ENCODE data around the gene RNF31. TPM values are rescaled to one million over a fixed set of nuclear protein-coding genes. Genes with fewer than 3 reads are reported as not detected.

The RNF31 gene
- 10 to 100 TPM; 36.1 to 70.4 TPM for total RNA-seq

DNA sequence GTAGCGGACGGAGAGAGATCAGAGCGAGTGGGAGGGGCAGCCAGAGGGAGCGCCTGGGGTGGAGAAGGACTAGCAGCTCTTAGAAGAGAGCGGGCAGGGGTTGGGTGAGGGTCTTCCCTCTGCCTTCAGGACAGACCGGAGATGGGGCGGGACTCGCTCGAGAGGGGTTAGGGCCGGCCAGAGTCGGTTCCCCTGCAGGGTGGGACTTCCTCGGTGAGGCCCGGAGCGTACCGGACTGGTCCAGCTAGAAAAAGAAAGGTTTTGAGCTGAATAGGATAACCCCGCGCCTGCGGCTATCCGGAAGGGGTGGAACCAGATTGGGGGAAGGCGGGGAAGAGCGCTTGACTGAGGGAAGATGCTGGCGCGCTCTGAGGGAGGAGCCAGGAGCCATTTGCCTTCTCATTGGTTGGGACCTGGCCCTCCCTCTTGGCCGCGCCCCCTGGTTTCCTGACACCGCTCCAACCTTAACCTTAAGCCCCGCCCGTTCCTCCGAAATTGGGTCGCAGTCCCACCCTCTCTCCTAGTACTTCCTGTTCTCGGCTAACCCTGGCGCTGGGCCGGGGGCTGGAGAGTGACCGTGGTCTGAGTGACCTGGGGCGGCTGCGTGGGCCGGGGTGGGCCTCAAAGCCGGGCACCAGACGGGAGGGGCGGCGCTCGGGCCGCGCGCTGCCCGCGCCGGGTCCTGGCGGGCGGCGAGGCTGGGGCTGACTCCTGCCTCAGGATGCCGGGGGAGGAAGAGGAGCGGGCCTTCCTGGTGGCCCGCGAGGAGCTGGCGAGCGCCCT lies at the start of gene RNF31:
Gene RNF31, plus strand, starts transcription at position 521 of the 783 bp plus-strand sequence. Its CDS starts 201 bp downstream, at position 722.
- intact Hi-C loops (cut with DNase I): no loop called here
- H3K27me3 ChIP-seq: no peaks in the 10 kb centered on the region
- peaks cover 20% of the 10 kb centered on the region for H3K36me3 ChIP-seq
- TF ChIP-seq, protein P1, sequence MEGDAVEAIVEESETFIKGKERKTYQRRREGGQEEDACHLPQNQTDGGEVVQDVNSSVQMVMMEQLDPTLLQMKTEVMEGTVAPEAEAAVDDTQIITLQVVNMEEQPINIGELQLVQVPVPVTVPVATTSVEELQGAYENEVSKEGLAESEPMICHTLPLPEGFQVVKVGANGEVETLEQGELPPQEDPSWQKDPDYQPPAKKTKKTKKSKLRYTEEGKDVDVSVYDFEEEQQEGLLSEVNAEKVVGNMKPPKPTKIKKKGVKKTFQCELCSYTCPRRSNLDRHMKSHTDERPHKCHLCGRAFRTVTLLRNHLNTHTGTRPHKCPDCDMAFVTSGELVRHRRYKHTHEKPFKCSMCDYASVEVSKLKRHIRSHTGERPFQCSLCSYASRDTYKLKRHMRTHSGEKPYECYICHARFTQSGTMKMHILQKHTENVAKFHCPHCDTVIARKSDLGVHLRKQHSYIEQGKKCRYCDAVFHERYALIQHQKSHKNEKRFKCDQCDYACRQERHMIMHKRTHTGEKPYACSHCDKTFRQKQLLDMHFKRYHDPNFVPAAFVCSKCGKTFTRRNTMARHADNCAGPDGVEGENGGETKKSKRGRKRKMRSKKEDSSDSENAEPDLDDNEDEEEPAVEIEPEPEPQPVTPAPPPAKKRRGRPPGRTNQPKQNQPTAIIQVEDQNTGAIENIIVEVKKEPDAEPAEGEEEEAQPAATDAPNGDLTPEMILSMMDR (IDR thresholded peaks at IDR 0.05): no peak
- H3K27ac ChIP-seq: peak within 1 kb of the TSS; percentile 99
- DNase-seq: peak; percentile 99
- peak within 1 kb of the TSS; percentile 94 for H3K4me3 ChIP-seq
- peaks cover 20% of the 10 kb centered on the region for H3K4me1 ChIP-seq
- H3K9ac ChIP-seq (ENCODE audit: low read depth in 2 of 2, low read length in 2 of 2): peak within 1 kb of the TSS; percentile 95 to 97
- H3K9me3 ChIP-seq: no peaks in the 10 kb centered on the region

DNA sequence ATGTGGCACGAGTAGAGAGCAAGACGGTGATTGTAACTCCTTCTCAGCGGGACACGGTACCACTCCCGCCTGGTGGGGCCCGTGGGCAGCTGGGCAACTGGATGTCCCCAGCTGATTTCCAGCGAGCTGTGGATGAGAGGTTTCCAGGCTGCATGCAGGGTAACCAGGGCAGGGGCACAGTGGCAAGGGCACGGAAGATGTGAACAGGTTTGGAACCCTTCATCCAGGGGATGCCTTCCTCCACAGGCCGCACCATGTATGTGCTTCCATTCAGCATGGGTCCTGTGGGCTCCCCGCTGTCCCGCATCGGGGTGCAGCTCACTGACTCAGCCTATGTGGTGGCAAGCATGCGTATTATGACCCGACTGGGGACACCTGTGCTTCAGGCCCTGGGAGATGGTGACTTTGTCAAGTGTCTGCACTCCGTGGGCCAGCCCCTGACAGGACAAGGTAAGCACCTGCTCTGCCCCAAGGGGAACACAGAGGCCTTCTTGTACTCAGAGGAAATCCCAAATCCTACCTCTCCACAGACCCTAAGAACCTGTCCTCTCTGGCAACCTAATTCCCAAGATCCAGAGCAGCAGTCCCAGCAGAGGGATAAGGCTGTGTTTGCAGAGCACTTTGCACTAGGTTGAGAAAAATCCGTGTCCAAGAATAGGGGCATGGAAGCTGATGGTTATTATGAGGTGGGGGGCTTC lies 48.9 kb upstream of the RNF31 start:
- intact Hi-C loops (cut with DNase I): no loop called here
- Histone ChIP-seq H3K9ac (ENCODE audit: low read depth in 2 of 2, low read length in 2 of 2) (no peak overlapping the region), H3K27ac (no peak overlapping the region), H3K36me3 (peaks cover 10% of the 10 kb centered on the region), H3K27me3 (no peaks in the 10 kb centered on the region), H3K4me3 (no peak overlapping the region), H3K9me3 (no peaks in the 10 kb centered on the region), H3K4me1 (peaks cover 6% of the 10 kb centered on the region)
- DNase-seq: no peak
- TF ChIP-seq, protein P1 (IDR thresholded peaks at IDR 0.05): no peak

DNA sequence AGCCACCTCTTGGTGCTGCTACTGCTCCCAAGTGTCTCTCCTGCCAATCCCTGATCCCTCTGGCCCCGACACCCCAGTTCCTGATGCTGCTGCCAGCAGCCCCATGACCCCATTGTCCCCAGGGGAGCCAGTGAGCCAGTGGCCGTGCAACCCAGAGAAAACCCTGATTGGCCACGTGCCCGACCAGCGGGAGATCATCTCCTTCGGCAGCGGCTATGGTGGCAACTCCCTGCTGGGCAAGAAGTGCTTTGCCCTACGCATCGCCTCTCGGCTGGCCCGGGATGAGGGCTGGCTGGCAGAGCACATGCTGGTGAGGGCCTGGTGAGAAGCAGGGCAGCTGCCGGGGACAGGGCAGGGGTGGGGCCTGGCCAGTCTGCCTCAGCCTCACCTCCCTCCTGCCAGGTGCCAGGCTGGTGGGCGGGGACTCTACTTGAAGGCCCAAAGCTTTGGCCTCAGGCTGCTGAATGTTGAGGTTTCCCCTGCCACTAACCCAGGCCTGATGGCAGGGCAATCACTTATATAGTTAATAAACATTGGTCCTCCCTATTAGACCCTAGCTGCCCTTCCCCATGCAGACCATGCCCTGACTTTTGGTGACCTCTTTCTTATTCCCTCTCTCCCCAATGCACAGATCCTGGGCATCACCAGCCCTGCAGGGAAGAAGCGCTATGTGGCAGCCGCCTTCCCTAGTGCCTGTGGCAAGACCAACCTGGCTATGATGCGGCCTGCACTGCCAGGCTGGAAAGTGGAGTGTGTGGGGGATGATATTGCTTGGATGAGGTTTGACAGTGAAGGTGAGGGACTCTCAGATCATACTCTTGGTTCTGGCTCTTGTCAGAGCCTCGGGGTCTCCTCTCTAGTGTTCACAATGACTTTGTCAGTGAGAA lies 48.1 kb upstream of the RNF31 start:
- intact Hi-C loops (cut with DNase I): no loop called here
- Histone ChIP-seq H3K9ac (ENCODE audit: low read depth in 2 of 2, low read length in 2 of 2) (no peak overlapping the region), H3K36me3 (peaks cover 10% of the 10 kb centered on the region), H3K9me3 (no peaks in the 10 kb centered on the region), H3K27me3 (no peaks in the 10 kb centered on the region), H3K27ac (no peak overlapping the region), H3K4me3 (no peak overlapping the region), H3K4me1 (peaks cover 3% of the 10 kb centered on the region)
- TF ChIP-seq, protein P1 (IDR thresholded peaks at IDR 0.05): no peak
- no peak for DNase-seq

DNA sequence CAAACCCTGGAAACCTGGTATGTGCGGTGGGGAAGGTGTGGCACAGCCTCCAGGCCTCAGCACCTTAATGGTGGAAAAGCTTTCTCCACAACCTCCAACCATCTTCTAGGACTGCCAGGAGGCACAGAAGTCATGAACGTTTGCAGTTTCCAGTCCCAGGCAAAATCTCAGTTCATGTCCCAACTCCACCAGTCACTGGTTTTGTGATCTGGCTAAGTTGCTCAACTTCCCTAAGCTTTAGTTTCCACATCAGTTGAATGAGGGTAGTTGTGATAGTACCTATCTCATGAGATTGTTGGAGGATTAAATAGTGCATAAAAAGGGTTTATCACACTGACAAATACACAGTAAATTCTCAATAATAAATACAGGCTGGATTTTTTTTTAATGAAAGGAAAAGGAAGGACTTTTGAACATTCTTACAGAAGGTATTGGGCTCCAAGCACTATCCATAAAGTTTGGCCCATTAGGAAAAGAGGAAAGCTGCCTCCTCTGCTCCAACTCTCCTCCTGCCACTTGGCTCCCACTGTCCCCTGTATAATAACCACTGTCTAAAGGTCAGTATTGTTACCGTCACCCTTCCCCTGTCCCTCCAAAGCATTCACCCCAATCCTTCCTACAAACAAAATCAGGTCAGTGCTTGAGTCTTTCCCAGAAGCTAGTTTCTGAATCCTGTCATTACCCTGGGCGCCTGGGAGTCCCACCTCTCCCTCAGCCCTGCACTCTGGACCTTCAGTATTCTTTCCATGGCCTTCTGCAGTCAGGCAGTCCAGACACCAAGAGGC lies 46.9 kb upstream of the RNF31 start:
- H3K9me3 ChIP-seq: no peaks in the 10 kb centered on the region
- no peaks in the 10 kb centered on the region for H3K27me3 ChIP-seq
- H3K9ac ChIP-seq (ENCODE audit: low read depth in 2 of 2, low read length in 2 of 2): no peak overlapping the region
- H3K4me1 ChIP-seq: peaks cover 3% of the 10 kb centered on the region
- no peak for DNase-seq
- peaks cover 10% of the 10 kb centered on the region for H3K36me3 ChIP-seq
- H3K4me3 ChIP-seq: no peak overlapping the region
- TF ChIP-seq, protein P1 (IDR thresholded peaks at IDR 0.05): no peak
- no peak overlapping the region for H3K27ac ChIP-seq
- intact Hi-C loops (cut with DNase I): no loop called here
